ENCODE measurements around the gene TARDBP.
"Not testable (repeated sequence)": the region's sequence is repeated elsewhere in the genome, so short reads cannot be mapped to it uniquely, and the experiment has no call there.

The TARDBP gene

GRCh38 chr1:11012260-11013159 is at the start of gene TARDBP:
Gene TARDBP (plus strand): TSS chr1:11012654. CDS start chr1:11013728, 1,074 bp downstream.
- FAIRE-seq = no peak

GRCh38 chr1:10965546-10966226 is 46.8 kb upstream of the TARDBP start:
- no peak for FAIRE-seq

DNA sequence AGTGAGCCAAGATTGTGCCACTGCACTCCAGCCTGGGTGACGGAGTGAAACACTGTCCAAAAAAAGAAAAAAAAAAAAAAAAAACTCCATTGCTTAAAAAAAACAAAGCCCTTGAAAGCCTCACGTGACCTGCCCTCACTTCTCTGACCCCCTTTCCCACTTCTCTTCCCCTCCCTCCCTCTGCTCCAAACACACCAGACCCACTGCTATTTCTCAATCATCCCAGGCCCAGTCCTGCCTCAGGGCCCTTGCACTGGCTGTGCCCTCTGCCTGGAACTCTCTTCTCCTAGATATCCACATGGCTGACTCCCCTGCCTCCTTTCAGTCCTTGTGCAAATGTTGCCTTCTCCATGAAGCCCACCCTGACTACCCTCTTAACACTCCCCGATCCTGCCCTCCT is 45.4 kb upstream of the TARDBP start:
- no peak for FAIRE-seq

GRCh38 chr1:10968411-10968826 is 44.0 kb upstream of the TARDBP start:
- FAIRE-seq = no peak

- FAIRE-seq = no peak
Observed at GRCh38 chr1:10969267-10969970, 43.0 kb upstream of the TARDBP start.

DNA sequence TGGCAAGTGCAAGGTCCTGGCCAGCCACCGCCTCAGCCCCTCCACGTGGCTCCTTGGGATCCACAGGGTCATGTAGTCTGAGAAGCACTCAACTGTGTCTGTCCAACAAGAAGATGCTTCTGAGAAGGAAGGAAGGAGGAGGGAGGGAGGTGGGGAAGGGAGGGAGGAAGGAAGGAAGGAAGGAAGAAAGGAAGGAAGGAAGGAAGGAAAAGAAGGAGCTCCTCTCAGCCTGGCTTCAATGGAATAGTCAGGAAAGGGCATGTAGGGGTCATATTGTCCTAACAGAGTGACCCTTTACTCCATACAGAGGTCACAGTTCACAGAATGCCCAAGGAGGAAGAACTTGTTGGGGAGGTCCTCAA is 42.5 kb upstream of the TARDBP start:
- FAIRE-seq = no peak

- no peak for FAIRE-seq
Observed at GRCh38 chr1:10973552-10973951, 38.9 kb upstream of the TARDBP start.

GRCh38 chr1:10973956-10974881 is 38.2 kb upstream of the TARDBP start:
- no peak for FAIRE-seq

GRCh38 chr1:10975567-10976326 is 36.7 kb upstream of the TARDBP start:
- no peak for FAIRE-seq

DNA sequence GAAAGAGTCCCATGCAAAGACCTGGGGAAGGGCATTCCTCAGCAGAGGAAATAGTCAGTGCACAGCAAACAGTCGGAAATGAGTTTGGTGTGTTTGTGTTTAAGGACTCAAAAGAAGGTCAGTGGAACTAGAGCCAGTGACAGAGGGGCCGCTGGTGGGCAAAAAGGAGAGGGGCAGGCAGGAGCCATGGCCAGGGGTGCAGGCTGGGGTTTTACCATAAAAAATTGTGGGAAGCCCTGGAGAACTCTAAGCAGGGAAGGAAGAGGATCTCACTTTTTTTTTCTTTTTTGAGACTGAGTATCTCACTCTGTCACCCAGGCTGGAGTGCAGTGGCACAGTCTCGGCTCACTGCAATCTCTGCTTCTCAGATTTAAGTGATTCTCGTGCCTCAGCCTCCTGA is 33.7 kb upstream of the TARDBP start:
- no peak for FAIRE-seq

DNA sequence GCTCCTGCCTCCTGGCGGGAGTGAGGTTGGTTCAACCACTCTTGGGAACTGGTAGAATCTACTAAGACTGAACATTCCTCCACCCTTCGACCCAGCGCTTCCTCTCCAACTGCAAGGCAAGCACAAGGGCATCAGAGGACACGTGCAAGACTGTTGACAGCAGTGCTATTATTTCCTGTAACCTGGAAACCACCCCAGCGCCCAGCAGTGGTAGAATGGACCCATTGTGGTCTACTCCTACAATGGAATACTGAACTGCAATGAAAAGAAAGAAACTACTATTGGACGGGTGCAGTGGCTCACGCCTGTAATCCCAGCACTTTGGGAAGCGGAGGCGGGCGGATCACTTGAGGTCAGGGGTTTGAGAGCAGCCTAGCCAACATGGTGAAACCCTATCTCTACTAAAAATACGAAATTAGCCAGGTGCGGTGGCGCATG is 33.0 kb upstream of the TARDBP start:
- no peak for FAIRE-seq

DNA sequence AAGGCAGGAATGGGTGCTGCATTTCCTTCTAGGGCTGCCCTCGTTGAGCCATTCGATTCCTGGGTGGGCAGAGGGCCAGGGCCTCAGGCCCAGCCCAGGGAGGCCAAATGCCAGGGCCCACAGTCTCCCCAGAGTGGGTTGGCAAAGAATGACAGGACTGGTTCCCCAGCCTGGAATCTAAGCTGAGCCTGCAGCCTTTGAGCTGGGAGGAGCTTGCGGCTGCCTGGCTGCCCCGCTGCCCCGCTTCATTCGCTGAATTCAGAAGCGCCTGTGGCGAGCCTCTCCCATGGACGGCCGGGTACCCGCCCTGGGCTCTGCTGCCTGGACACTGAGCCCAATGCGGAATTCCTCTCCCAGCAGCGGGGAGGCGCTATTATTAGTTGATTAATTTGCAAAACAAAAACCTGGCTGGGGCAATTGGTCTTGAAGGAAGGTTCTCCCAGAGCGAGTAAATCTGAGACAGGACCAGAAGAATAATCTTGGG is 32.3 kb upstream of the TARDBP start:
- FAIRE-seq = no peak

DNA sequence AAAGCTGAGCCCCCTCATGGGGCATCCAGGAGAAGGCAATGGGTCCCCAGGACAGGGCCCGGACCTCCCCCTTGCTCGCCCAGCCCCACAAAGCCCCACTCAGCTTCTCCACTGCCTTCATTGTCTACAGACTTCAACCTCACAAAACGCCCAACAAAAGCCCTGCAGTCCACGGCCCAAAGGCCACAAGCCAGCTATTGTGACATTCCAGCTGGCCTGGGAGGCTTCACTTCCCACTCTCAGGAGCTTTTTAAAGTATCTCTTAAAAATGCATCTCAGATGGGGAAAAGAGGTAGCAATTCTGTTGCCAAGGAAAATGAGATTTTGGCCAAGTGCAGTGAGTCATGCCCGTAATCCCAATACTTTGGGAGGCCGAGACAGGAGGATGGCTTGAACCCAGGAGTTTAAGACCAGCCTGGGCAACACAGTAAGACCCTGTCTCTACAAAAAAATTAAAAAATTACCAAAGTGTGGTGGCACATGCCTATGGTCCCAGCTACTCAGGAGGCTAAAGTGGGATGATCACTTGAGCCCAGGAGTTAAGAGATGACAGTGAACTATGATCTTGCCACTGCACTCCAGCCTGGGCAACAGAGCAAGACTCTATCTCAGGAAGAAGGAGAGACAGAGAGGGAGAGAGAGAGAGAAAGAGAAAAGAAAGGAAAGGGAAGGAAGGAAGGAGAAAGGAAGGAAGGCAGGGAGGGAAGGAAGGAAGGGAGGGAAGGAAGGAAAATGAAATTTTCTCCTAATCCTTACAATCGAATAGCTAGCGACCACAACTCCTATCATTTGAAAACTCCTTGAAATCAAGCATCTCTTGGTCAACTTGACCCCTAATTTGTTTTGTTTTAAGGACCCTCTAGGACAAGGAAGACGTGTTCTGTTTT is 31.4 kb upstream of the TARDBP start:
- no peak for FAIRE-seq

DNA sequence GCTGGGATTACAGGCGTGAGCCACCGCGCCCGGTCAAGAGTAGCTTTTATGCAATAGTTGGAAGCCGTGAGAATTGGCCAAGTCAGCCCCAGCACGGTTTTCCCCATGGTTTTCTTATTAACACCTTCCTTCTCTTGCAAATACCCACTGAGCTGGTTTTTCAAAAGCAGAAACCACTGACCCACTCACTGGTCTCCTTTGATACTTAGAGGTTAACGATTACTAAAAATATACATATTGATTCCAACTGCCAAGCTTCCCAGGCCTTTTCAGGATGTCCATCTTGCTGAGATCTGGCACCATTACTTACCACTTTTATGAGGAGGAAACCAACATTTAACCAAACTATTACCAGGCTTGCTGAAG is 25.9 kb upstream of the TARDBP start:
- FAIRE-seq = no peak

- FAIRE-seq = no peak
Observed at GRCh38 chr1:10987840-10988417, 24.5 kb upstream of the TARDBP start.

DNA sequence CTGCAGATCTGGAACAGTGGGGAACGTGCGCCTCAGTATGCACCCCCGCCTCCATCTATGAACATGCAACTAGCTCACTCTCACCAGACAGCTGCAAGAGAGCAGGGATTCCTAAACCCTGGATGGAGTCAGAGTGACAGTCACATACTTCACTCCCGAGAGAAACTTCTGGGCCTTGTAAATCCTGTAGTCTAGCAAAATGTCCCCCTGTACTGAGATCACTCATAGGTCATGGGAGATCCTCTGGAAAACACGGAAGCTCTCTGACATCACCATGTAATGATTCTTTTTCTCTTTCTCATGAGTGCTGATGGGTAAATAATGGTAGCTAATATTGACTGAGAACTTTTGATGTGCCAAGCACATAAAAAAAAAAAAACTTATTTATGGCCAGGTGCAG is 23.4 kb upstream of the TARDBP start:
- no peak for FAIRE-seq

DNA sequence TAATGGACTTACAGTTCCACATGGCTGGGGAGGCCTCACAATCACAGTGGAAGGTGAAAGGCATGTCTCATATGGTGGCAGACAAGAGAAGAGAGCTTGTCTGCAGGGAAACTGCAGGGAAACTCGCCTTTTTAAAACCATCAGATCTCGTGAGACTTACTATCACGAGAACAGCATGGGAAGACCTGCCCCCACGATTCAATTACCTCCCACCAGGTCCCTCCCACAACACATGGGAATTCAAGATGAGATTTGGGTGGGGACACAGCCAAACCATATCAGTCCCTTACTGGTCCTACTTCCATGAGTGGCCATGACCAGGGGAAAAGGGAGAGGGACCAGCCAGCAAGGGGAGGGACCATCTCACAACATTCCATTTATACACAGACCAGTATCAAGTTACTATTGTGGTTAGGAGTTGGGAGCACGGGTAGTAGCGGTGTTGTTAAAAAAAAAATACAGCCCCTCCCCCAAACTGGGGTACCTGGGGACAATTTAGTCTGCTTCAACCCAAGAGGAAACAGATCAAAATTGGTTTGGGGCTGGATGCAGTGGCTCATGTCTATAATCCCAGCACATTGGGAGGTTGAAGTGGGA is 22.4 kb upstream of the TARDBP start:
- not testable (repeated sequence) for FAIRE-seq

GRCh38 chr1:10990828-10991227 is 21.6 kb upstream of the TARDBP start:
- no peak for FAIRE-seq

GRCh38 chr1:10992004-10992403 is 20.4 kb upstream of the TARDBP start:
- FAIRE-seq = not testable (repeated sequence)

DNA sequence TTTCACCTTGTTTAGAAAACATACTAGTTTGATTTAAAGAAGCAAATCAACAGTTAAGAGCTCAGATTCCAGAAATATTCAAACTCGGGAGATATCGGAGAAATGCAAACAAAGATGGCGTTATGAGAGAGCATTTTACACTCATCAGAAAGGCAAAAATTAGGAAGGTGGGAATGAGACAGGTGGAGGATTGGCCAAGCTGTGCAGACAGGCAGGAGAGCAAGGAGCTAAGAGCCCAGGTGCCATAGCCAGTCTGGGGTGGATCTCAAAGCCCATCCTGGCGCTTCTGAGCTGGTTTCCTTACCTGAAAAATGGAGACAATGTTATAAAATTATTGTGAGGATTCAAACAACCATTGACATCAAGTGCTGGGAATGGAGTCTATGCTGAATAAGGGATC is 19.6 kb upstream of the TARDBP start:
- FAIRE-seq = no peak
